Mesenteric fat pad (tissue), 1 donor: ENCODE measurements around the gene LRRIQ4. TPM values are rescaled to one million over a fixed set of nuclear protein-coding genes. Genes with fewer than 3 reads are reported as not detected.

Experiments used
- DNase-seq: peaks from one replicate; pipeline ENCODE4 v3.0.0-alpha.2; 2020; ENCODE audit warnings: low spot score
- total RNA-seq: library from RNA; stranded (reverse); fragmentation: NEBNext Ultra II Directional; extraction: Animal tissue kit (Norgen Biotek cat#: 25700); gene quantifications from one replicate; pipeline ENCODE4 v1.2.1, GENCODE V29; 2021
- donor health status: DM: yes; HTN: yes; CAD: no.

Gene LRRIQ4
- total RNA-seq, 1 donor from 2014 or later: not detected

DNA sequence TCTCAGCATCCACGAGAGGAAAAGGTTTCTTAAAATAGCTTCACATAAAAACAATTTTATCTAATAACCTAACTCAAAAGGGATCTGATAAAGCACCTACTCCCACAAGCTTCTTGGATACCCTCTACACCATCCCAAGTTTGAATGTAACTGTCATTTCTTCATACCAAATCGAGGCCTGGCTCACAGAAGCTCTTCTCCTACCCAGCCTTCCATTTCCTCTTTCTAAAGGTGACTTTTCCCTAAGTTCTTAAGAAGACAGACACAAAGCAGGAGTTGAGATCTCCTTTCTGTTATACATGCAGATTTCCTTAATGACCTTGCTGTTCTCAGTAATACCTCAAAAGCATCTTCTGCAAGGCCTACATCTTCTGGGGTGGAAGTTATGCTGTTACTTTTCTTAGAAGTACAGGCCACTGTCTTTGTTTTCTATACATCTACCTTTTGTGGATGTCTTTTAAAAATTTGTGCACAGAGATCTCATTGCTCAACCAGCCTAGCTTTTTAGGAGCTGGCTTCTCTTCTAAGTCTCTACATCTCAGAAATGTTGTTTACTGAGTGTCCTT, 3.4 kb upstream of the LRRIQ4 start:
- no peak for DNase-seq

DNA sequence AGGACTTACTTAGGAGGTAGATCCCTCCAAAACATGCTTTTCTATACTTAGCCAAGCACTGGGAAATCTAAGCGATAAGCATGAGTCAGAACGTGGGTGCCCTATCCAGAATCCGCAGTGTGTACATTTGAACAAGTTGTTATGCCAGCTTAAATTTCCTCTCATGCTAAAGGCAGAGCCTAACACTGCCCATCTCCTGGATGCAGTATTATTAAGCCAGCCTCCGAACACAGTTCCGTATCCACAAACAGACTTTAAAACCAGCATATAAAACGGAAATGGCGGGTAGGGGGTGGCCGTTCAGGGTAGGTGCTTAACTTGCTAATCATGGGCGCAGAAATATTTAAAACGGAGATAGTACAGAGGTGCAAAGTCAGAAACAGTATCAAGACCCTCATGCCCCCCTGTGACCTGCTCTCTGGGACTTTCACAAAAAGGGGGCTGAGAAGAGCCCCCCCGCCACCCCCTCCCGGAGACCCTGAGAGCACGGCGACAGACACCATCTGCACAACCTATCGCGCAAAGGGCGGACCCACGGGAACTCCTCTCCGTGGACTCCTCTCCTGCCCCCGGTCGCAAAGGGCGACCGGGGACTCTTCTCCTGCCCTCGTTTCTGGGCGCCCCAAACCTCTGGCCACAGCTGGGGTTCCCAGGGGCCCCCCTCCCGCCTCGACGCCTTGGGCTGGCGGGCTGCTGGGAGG, 889 bp upstream of the LRRIQ4 start:
- no peak for DNase-seq

DNA sequence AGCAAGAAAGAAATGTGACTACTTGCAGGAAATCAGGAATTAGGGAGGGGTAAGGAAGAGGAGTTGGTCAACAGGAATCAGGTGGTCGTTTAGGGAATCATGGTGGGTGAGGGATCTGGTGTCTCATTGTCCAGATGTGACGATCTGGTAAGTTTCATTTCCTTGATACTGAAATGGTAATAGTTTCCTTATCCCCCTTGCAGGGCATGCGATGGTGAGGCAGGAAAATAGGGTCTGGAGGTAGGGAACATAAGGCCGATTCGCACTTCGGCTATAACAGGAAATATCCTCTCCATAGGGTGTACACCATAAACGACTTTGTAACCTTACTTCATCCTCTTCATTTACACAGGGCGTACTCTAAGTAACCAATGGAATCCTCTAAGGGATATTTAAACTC, 608 bp downstream of the LRRIQ4 start:
- DNase-seq: no peak

DNA sequence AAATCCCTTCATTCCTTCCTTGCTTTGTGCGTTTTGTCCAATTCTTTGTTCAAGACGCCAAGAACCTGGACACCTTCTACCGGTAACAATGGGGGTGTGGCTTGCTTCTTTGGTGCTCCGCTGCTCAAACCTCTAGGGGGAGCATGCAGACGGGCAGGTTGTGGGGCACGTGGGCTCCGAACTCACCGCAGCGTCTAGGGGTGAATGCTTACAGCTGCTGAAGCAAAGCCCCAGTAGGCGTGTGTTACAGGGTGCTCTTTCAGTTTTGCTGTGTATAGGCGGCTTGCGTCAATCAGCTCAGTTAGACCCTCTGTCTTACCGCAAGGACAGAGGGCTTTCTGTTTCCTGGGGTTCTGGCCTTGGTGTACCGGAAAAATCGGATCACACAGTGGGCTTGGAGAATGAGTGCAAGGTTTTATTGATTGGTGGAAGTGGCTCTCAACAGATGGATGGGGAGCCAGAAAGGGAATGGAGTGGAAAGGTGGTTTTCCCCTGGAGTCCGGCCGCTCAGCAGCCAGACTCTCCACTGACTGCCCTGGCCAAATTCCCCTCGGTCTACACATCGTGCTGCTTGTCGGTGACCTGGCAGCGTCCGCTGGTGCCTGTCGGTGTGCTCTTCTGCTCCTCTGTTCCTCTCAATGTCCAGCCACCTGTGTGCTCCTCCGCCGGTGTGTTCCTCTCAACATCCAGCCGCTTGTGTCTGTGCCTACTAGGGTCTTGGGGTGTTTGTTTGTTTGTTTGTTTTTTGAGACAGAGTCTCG, 1.3 kb downstream of the LRRIQ4 start:
- no peak for DNase-seq

DNA sequence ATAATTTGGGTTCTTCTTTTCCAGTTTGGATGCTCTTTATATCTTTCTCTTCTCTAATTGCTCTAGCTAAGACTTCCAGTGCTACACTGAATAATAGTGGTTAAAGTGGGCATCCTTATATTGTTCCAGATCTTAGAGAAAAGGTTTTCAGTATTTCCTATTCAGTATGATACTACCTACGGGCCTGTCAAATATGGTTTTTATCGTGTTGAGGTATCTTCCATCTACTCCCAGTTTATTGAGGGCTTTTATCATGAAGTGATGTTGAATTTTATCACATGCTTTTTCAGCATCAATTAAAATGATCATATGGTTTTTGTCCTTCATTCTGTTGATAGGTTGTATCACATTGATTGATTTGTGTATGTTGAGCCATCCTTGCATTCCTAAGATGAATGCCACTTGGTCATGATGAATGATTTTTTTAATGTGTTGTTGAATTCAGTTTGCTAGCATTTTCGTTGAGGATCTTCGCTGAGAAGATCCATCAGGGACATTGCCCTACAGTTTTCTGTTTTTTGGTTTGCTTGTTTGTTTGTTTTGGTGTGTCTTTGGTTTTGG, 3.0 kb downstream of the LRRIQ4 start:
- DNase-seq: no peak

DNA sequence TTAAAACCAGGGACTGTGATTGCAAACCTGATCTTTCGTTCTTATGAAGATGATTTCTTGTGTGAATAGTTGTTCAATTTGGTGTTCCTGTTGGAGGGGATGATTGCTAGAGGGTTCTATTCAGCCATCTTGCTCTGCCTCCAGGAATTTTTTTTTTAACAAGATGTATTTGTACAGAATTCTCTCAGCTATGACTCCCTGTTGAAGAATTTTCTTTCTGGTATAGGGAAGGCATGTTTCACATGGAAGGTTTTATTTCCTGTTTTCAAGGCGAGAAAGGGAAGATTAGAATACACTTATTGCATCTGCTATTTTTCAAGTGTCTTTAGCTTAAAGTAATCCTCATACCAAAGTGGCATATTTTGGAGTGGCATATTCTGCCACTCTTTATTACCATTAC, 5.6 kb downstream of the LRRIQ4 start:
- DNase-seq: no peak

DNA sequence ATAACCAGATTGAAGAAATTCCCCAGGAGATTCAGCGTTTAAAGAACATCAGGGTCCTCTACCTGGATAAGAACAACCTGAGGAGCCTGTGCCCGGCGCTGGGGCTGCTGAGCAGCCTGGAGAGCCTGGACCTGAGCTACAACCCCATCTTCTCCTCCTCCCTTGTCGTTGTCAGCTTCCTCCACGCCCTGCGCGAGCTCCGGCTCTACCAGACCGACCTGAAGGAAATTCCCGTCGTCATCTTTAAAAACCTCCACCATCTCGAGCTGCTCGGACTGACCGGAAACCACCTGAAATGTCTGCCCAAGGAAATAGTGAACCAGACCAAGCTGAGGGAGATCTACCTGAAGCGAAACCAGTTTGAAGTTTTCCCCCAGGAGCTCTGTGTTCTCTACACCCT, 9.4 kb downstream of the LRRIQ4 start:
- DNase-seq: no peak

DNA sequence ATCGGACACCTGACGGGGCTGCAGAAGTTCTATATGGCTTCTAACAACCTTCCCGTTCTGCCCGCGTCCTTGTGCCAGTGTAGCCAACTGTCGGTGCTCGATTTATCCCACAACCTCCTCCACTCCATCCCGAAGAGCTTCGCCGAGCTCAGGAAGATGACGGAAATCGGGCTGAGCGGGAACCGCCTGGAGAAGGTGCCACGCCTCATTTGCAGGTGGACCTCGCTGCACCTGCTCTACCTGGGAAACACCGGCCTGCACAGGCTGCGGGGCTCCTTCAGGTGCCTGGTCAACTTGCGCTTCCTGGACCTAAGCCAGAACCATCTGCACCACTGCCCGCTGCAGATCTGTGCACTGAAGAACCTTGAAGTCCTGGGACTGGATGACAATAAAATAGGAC, 9.9 kb downstream of the LRRIQ4 start:
- no peak for DNase-seq

DNA sequence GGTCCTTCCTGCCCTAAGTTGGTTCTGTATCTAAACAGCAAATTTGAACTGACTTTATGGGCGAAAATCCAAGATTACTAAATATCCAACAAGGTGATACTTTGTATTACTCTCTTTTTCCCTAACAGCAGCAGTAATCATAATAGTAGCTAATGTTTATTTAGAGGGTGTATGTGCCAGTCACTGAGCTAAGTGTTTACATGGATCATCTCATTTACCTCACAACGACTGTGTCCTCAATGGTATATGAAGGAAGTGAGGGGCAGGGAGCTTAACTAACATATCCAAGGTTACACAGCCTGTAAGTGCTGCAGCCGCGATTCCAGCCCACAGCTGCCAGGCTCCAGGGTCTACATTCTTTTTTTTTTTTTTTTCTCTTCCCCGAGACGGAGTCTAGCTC, 10.3 kb downstream of the LRRIQ4 start:
- no peak for DNase-seq

DNA sequence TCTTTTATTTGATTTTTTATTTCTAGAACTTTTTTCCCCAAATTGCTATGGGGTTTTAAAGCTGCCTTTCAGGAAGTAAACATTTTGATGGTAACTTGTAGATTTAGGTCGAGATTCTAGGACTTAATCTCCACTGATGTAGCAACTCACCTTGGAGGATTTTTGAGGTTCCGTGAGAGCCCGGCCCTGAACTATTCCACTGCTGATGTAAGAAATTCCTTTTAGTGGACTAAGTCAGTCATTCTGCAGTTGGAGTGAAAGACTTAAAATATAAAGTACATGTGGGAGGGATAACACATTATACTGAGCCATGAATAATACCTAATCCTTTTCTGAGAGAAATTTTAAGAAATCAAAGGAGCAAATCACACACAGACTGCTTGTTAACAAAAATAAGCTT, 12.6 kb downstream of the LRRIQ4 start:
- no peak for DNase-seq

DNA sequence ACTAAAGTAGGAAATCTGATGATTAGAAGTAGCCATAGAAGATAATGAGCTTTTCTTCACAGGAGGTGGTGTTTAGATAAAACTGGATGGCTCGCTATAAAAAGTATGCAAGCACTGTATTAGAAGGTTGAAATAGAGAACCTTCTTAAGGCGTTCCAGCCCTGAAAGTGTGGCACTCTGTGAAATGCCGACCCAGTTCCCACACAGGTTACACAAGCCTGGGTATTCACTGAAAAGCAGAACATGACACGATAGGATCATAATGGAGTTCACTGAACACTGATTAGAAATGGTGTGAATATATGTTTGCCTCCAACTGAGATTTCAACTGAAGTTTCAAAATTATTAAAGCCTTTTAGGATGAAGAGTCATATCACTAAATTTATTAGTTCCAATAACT, 15.0 kb downstream of the LRRIQ4 start:
- DNase-seq: no peak

DNA sequence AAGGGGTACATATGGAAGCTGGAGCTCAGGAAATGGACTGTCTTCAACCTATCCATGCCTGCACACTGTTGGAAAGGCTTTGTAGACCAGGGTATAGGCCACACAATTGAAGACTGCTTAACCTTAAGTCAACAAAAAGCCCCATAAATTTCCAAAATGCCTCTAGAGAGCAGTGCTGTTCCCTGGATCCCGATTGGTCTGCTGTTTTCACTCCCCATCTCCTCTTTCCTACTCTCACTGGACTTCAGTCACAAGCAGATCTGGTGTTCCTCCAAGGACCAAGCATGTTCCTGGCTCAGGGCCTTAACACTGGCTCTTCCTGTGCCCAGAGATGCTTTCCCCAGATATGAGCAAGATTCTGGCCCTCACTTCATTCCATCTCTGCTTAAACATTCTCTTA, 22.9 kb downstream of the LRRIQ4 start:
- no peak for DNase-seq

DNA sequence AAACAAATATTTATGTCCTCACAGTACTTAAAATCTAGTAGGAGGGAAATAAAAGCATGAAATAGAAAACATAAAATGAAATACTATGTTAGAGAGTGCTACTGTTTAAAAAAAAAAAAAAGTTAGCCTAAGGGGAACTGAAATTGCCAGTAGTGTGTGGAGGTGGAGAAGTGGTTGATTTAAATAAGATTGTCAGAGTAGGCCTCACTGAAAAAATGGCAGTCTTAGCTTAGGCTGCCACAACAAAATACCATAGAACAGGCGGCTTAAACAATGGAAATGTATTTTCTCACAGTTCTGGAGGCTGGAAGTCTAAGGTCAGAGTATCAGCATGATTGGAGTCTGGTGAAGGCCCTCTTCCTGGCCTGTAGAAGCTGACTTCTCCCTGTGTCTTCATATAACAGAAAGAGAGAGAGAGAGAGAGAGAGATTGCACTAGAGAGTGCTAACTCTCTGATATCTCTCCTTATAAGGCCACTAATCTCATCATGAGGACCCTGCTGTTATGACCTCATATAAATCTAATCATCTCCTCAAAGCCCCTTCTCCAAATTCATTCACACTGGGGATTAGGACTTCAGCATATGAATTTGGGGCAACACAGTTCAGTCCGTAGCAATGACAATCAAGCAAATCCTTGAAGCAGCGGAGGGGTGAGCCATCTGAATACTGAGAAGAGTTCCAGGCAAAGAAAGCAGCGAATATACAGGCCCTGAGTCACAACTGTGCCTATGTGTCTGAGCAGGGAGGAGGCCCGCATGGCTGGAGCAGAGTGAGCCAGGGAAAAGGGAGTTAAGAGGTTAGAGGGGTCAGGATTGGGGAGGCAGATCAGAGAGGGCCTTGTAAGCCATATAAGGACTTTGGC, 23.6 kb downstream of the LRRIQ4 start:
- DNase-seq: no peak

DNA sequence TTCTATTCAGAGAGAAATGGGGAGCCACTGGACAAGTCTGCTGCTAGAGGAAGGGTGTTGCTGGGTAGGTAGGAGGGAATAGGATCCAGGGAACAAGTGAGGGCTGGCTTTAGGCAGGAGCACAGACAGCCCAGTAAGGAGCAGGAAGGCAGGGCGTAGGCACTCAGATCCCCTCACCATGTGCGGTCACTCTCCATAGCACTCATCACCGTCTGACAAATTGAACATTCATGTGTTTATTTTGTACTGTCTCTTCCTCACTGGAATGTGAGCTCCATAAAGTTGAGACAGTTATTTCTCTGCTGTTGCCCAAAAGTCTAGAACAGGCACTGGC, 24.2 kb downstream of the LRRIQ4 start:
- DNase-seq: no peak

DNA sequence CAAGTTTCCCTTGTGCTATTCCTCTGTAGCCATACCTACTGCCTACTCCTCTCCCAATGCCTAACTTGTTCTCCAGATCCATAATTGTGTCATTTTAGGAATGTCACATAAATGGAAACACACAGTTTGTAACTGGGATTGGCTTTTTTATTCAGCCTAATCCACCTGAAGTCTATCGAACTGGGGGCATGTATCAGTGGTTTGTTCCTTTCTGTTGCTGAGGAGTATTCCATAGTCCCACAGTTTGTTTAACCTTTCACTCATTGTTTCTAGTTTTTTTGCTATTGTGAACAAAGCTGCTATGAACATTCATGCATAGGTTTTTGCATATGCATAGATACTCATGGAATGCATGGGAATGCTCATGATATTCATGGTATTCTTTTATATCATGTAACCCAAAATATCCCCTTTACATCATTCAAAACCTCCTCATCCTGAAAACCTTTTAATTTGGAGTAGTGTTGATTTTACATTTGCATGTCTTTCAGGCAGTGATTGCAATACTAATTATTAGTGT, 25.9 kb downstream of the LRRIQ4 start:
- no peak for DNase-seq

DNA sequence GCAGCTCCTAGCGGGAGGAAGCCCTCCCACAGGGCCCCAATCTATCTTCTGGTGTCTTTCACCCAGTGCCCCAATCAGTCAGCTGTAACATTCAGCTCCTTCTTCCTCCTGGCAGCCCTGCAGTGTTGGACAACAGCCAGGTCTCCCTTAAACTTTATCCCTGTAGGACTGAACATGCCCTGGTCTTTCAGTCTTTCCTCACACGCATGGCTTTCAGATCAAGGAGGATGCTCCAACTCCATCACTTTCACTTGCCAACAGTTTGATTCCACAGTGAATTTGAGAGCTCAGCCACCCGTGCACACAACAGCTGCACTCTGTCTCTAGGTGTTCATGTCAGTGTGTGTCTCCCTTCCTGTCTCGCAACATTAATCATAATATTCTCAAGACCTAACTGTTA, 28.5 kb downstream of the LRRIQ4 start:
- DNase-seq: no peak

DNA sequence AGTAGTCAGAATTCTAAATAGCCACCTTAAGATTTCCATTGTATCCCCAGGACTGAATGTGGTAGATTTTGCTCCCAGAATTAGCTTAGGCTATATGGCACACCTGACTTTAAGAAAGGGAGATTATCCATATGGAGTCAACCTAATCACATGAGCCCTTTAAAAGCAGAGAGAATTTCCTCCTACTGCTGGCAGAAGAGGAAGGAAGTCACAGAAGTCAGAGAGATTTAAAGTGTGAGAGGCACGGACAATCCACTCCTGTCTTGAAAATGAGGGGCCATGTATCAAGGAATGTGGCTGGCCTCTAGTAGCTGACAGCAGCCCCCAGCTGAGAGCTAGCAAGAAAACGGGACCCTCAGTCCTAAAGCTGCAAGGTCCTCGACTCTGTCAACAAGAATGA, 30.3 kb downstream of the LRRIQ4 start:
- no peak for DNase-seq

DNA sequence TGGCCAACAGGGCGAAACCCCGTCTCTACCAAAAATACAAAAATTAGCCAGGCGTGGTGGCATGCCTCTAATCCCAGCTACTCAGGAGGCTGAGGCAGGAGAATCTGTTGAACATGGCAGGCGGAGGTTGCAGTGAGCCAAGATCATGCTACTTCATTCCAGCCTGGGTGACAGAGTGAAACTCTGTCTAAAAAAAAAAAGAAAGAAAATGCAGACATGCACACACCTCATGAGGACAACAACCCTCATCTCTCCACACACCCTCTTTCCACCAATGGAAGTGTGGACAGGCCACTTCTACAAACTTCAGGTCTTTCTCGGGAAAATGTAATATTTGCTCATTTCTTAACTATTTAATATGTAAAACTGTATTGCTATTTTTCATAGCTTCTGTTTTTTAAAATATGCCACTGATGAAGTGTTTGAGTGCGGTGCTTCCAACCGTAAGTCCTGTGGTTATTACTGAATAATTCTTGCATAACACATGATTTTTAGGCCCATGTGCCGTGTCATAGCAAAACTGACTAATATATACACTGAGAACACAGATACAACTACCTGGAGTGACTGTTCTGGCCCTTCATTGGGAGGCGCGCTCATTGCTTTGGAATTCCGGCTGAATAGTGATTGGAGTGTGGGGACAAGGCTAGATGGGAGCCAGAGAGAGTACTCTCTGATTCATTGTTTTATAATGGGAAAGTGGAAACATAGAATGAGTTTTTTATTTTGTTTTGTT, 34.0 kb downstream of the LRRIQ4 start:
- no peak for DNase-seq

DNA sequence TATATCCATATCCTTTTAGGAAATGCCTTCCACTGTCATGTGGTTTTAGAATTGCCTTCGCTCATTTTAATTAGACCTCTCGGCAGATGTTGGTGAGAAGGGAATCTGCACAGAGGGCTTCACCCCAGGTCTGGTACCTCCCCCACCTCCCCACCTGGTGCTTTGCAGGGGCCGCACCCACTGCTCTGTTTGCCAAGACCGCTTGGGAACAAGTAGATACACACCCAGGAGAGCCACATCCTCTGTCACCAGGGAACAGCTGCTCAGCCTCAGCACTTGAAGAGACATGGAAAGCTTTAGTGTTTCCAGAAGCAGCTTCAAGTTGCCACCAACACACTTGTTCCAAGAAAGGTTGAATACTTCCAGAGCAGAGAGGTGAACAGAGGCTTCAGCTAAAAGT, 35.2 kb downstream of the LRRIQ4 start:
- no peak for DNase-seq

DNA sequence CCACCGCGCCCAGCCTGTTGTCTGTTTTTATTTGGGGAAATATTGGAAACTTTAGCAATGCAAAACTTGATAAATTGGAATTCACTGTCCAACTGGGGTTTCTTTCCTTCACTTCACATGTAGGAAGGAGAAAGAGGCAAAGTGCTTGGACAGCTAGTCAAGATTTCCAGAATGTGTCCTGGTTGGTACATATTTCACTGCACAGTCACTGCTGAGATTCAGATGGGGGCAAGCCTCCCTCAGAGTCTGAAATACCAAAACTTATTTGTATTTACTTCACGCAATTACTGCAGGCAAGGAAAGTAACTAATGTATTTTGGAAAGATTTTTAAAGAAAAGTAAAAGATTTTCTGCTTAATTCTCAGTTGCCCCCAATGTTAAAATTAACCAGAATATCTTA, 36.1 kb downstream of the LRRIQ4 start:
- DNase-seq: no peak

DNA sequence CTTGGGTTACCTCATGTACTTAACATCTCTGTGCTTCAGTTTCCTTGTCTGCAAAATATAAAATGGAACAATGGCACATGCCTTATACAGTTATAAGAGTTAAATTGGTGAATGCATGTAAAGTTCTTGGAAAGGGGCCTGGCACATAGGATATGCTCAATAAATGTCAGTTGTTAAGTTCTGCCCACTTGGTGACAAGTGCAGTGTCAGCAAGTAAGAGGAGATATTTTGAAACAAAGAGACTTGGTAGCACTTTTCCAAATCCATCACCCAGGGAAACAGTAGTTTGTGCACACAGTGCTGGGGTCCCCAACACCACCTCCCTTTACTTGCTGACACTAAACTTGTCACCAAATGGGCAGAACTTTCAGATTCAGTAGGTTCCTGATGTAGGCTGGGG, 37.9 kb downstream of the LRRIQ4 start:
- DNase-seq: no peak
